ENCODE data around the gene PTPRD. TPM values are rescaled to one million over a fixed set of nuclear protein-coding genes. Genes with fewer than 3 reads are reported as not detected.

Gene PTPRD
- polyA plus RNA-seq, 4 donors: 2.1 to 5.6 (median 3.9) TPM

GRCh38 chr9:9215050-9215449 lies 1397.8 kb downstream of the PTPRD start:
- no peak for DNase-seq

GRCh38 chr9:9214066-9214465 lies 1398.7 kb downstream of the PTPRD start:
- no peaks in the 10 kb centered on the region for H3K36me3 ChIP-seq (ENCODE audit: control insufficient read depth in 3 of 3, insufficient read depth in 2 of 3, low read depth in 1 of 3, low read length in 3 of 3)
- 52 to 68% (median 58%) methylated on average over 6 of the region's 6 CpGs for WGBS, 3 donors
- no peak for FAIRE-seq
- no peaks in the 10 kb centered on the region for H3K4me1 ChIP-seq (ENCODE audit: control insufficient read depth in 3 of 3, insufficient read depth in 2 of 3, low read depth in 1 of 3, low read length in 2 of 3)
- H3K27me3 ChIP-seq (ENCODE audit: control insufficient read depth in 3 of 3, insufficient read depth in 3 of 3, low read length in 3 of 3): no peaks in the 10 kb centered on the region
- H3K4me3 ChIP-seq (ENCODE audit: low read depth in 1 of 3, low read length in 3 of 3): no peak overlapping the region
- no peak for DNase-seq
- no peaks in the 10 kb centered on the region for H3K9me3 ChIP-seq (ENCODE audit: control insufficient read depth in 2 of 2, insufficient read depth in 1 of 2, low read depth in 1 of 2, low read length in 1 of 2)
- no peak overlapping the region for H3K27ac ChIP-seq (ENCODE audit: low read depth in 1 of 3, low read length in 2 of 3)

More at GRCh38 chr9:9215050-9215449, 1397.8 kb downstream of the PTPRD start:
- no peaks in the 10 kb centered on the region for H3K4me1 ChIP-seq (ENCODE audit: control insufficient read depth in 3 of 3, insufficient read depth in 2 of 3, low read depth in 1 of 3, low read length in 2 of 3)
- H3K27ac ChIP-seq (ENCODE audit: low read depth in 1 of 3, low read length in 2 of 3): no peak overlapping the region
- no peak for FAIRE-seq
- WGBS, 3 donors: 79 to 88% (median 85%) methylated on average over 2 of the region's 2 CpGs
- H3K36me3 ChIP-seq (ENCODE audit: control insufficient read depth in 3 of 3, insufficient read depth in 2 of 3, low read depth in 1 of 3, low read length in 3 of 3): no peaks in the 10 kb centered on the region
- H3K27me3 ChIP-seq (ENCODE audit: control insufficient read depth in 3 of 3, insufficient read depth in 3 of 3, low read length in 3 of 3): no peaks in the 10 kb centered on the region
- H3K4me3 ChIP-seq (ENCODE audit: low read depth in 1 of 3, low read length in 3 of 3): no peak overlapping the region
- H3K9me3 ChIP-seq (ENCODE audit: control insufficient read depth in 2 of 2, insufficient read depth in 1 of 2, low read depth in 1 of 2, low read length in 1 of 2): no peaks in the 10 kb centered on the region

- DNase-seq: no peak
- Histone ChIP-seq H3K4me1 (ENCODE audit: control insufficient read depth in 3 of 3, insufficient read depth in 2 of 3, low read depth in 1 of 3, low read length in 2 of 3) (no peaks in the 10 kb centered on the region), H3K27me3 (ENCODE audit: control insufficient read depth in 3 of 3, insufficient read depth in 3 of 3, low read length in 3 of 3) (no peaks in the 10 kb centered on the region), H3K4me3 (ENCODE audit: low read depth in 1 of 3, low read length in 3 of 3) (no peak overlapping the region), H3K27ac (ENCODE audit: low read depth in 1 of 3, low read length in 2 of 3) (no peak overlapping the region), H3K36me3 (ENCODE audit: control insufficient read depth in 3 of 3, insufficient read depth in 2 of 3, low read depth in 1 of 3, low read length in 3 of 3) (no peaks in the 10 kb centered on the region), H3K9me3 (ENCODE audit: control insufficient read depth in 2 of 2, insufficient read depth in 1 of 2, low read depth in 1 of 2, low read length in 1 of 2) (no peaks in the 10 kb centered on the region)
- FAIRE-seq: no peak
- 81 to 87% (median 86%) methylated on average over 3 of the region's 3 CpGs for WGBS, 3 donors
These were observed 1399.8 kb downstream of the PTPRD start for GRCh38 chr9:9212963-9213362.

- no peaks in the 10 kb centered on the region for H3K27me3 ChIP-seq (ENCODE audit: control insufficient read depth in 3 of 3, insufficient read depth in 3 of 3, low read length in 3 of 3)
- no peak overlapping the region for H3K27ac ChIP-seq (ENCODE audit: low read depth in 1 of 3, low read length in 2 of 3)
- 55 to 74% (median 70%) methylated on average over 1 of the region's 1 CpG for WGBS, 3 donors
- FAIRE-seq (no peak), DNase-seq (no peak)
- H3K9me3 ChIP-seq (ENCODE audit: control insufficient read depth in 2 of 2, insufficient read depth in 1 of 2, low read depth in 1 of 2, low read length in 1 of 2): no peaks in the 10 kb centered on the region
- no peaks in the 10 kb centered on the region for H3K4me1 ChIP-seq (ENCODE audit: control insufficient read depth in 3 of 3, insufficient read depth in 2 of 3, low read depth in 1 of 3, low read length in 2 of 3)
- H3K36me3 ChIP-seq (ENCODE audit: control insufficient read depth in 3 of 3, insufficient read depth in 2 of 3, low read depth in 1 of 3, low read length in 3 of 3): no peaks in the 10 kb centered on the region
- H3K4me3 ChIP-seq (ENCODE audit: low read depth in 1 of 3, low read length in 3 of 3): no peak overlapping the region
These were observed 1410.5 kb downstream of the PTPRD start for GRCh38 chr9:9202276-9202675.

- no peak overlapping the region for H3K4me3 ChIP-seq (ENCODE audit: low read depth in 1 of 3, low read length in 3 of 3)
- H3K36me3 ChIP-seq (ENCODE audit: control insufficient read depth in 3 of 3, insufficient read depth in 2 of 3, low read depth in 1 of 3, low read length in 3 of 3): no peaks in the 10 kb centered on the region
- no peak overlapping the region for H3K27ac ChIP-seq (ENCODE audit: low read depth in 1 of 3, low read length in 2 of 3)
- no peaks in the 10 kb centered on the region for H3K4me1 ChIP-seq (ENCODE audit: control insufficient read depth in 3 of 3, insufficient read depth in 2 of 3, low read depth in 1 of 3, low read length in 2 of 3)
- no peaks in the 10 kb centered on the region for H3K27me3 ChIP-seq (ENCODE audit: control insufficient read depth in 3 of 3, insufficient read depth in 3 of 3, low read length in 3 of 3)
- WGBS, 3 donors: 32 to 58% (median 50%) methylated on average over 1 of the region's 1 CpG
- DNase-seq: no peak
- H3K9me3 ChIP-seq (ENCODE audit: control insufficient read depth in 2 of 2, insufficient read depth in 1 of 2, low read depth in 1 of 2, low read length in 1 of 2): no peaks in the 10 kb centered on the region
- FAIRE-seq: no peak
These were observed 1426.7 kb downstream of the PTPRD start for GRCh38 chr9:9186086-9186485.

DNA sequence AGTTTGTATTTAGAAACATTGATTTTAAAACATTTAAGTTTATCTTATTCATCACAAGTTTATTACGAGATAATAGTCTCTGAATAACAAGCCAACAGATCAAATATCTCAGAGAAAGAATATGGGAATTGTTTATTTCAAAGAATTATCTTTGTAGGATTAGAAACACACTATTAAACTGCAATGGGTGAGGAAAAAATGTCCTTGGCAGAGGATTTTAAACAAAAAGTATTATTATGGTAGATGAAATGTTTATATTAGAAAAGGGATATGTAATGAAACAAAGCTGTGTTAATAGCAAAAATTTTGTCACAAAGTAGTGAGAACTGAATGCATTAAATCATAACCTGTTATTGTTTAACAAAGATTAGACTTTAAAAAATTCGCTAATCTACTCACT lies 1430.4 kb downstream of the PTPRD start:
- FAIRE-seq (no peak), DNase-seq (no peak)
- no peak overlapping the region for H3K4me3 ChIP-seq (ENCODE audit: low read depth in 1 of 3, low read length in 3 of 3)
- H3K36me3 ChIP-seq (ENCODE audit: control insufficient read depth in 3 of 3, insufficient read depth in 2 of 3, low read depth in 1 of 3, low read length in 3 of 3): no peaks in the 10 kb centered on the region
- H3K9me3 ChIP-seq (ENCODE audit: control insufficient read depth in 2 of 2, insufficient read depth in 1 of 2, low read depth in 1 of 2, low read length in 1 of 2): no peaks in the 10 kb centered on the region
- H3K4me1 ChIP-seq (ENCODE audit: control insufficient read depth in 3 of 3, insufficient read depth in 2 of 3, low read depth in 1 of 3, low read length in 2 of 3): no peaks in the 10 kb centered on the region
- WGBS, 3 donors: 45 to 57% (median 53%) methylated on average over 2 of the region's 2 CpGs
- H3K27me3 ChIP-seq (ENCODE audit: control insufficient read depth in 3 of 3, insufficient read depth in 3 of 3, low read length in 3 of 3): no peaks in the 10 kb centered on the region
- H3K27ac ChIP-seq (ENCODE audit: low read depth in 1 of 3, low read length in 2 of 3): no peak overlapping the region

DNA sequence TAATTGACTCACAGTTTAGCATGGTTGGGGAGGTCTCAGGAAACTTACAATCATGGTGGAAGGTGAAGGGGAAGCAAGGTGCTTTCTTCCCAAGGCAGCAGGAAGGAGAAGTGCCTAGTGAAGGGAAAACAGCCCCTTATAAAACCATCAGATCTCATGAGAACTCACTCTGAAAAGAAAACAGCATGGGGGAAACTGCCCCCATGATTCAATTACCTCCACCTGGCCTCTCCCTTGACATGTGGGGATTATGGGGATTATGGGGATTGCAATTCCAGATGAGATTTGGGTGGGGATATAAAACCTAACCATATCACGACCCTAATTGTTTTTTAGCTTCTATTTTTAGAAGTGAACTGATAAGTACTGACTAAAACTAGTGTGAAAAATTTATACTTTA lies 1435.7 kb downstream of the PTPRD start:
- Histone ChIP-seq H3K27ac (ENCODE audit: low read depth in 1 of 3, low read length in 2 of 3) (no peak overlapping the region), H3K4me3 (ENCODE audit: low read depth in 1 of 3, low read length in 3 of 3) (no peak overlapping the region), H3K27me3 (ENCODE audit: control insufficient read depth in 3 of 3, insufficient read depth in 3 of 3, low read length in 3 of 3) (no peaks in the 10 kb centered on the region), H3K9me3 (ENCODE audit: control insufficient read depth in 2 of 2, insufficient read depth in 1 of 2, low read depth in 1 of 2, low read length in 1 of 2) (no peaks in the 10 kb centered on the region), H3K36me3 (ENCODE audit: control insufficient read depth in 3 of 3, insufficient read depth in 2 of 3, low read depth in 1 of 3, low read length in 3 of 3) (no peaks in the 10 kb centered on the region), H3K4me1 (ENCODE audit: control insufficient read depth in 3 of 3, insufficient read depth in 2 of 3, low read depth in 1 of 3, low read length in 2 of 3) (no peaks in the 10 kb centered on the region)
- FAIRE-seq (no peak), DNase-seq (no peak)
- 11 to 52% (median 18%) methylated on average over 1 of the region's 1 CpG for WGBS, 3 donors

DNA sequence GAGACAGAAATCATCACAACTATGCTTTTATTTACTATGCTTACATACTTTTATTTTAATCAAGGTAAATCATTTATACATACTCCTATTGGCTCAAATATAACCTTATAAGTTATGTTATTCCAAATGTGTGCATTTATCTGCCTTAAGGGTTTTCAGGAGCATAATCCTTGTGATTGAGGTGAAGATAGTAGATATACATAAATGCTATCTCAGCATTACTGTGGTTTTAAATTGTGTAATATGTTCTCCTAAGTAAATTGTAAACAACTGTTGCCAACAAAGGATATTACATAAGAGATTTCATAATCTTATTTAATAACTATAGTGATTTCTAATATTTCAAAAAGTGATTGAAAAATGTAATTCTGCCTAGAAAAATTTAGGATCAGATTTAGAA lies 1438.4 kb downstream of the PTPRD start:
- no peaks in the 10 kb centered on the region for H3K36me3 ChIP-seq (ENCODE audit: control insufficient read depth in 3 of 3, insufficient read depth in 2 of 3, low read depth in 1 of 3, low read length in 3 of 3)
- H3K27ac ChIP-seq (ENCODE audit: low read depth in 1 of 3, low read length in 2 of 3): no peak overlapping the region
- DNase-seq: no peak
- FAIRE-seq: no peak
- no peaks in the 10 kb centered on the region for H3K9me3 ChIP-seq (ENCODE audit: control insufficient read depth in 2 of 2, insufficient read depth in 1 of 2, low read depth in 1 of 2, low read length in 1 of 2)
- H3K4me3 ChIP-seq (ENCODE audit: low read depth in 1 of 3, low read length in 3 of 3): no peak overlapping the region
- H3K27me3 ChIP-seq (ENCODE audit: control insufficient read depth in 3 of 3, insufficient read depth in 3 of 3, low read length in 3 of 3): no peaks in the 10 kb centered on the region
- no peaks in the 10 kb centered on the region for H3K4me1 ChIP-seq (ENCODE audit: control insufficient read depth in 3 of 3, insufficient read depth in 2 of 3, low read depth in 1 of 3, low read length in 2 of 3)

GRCh38 chr9:9173264-9173663 lies 1439.5 kb downstream of the PTPRD start:
- H3K4me1 ChIP-seq (ENCODE audit: control insufficient read depth in 3 of 3, insufficient read depth in 2 of 3, low read depth in 1 of 3, low read length in 2 of 3): no peaks in the 10 kb centered on the region
- no peak overlapping the region for H3K4me3 ChIP-seq (ENCODE audit: low read depth in 1 of 3, low read length in 3 of 3)
- H3K27me3 ChIP-seq (ENCODE audit: control insufficient read depth in 3 of 3, insufficient read depth in 3 of 3, low read length in 3 of 3): no peaks in the 10 kb centered on the region
- no peaks in the 10 kb centered on the region for H3K36me3 ChIP-seq (ENCODE audit: control insufficient read depth in 3 of 3, insufficient read depth in 2 of 3, low read depth in 1 of 3, low read length in 3 of 3)
- FAIRE-seq (no peak), DNase-seq (no peak)
- no peaks in the 10 kb centered on the region for H3K9me3 ChIP-seq (ENCODE audit: control insufficient read depth in 2 of 2, insufficient read depth in 1 of 2, low read depth in 1 of 2, low read length in 1 of 2)
- H3K27ac ChIP-seq (ENCODE audit: low read depth in 1 of 3, low read length in 2 of 3): no peak overlapping the region
- WGBS, 3 donors: 84 to 94% (median 89%) methylated on average over 1 of the region's 1 CpG
